K562 (cell line): ENCODE results near the gene KLHL22. TPM values are rescaled to one million over a fixed set of nuclear protein-coding genes. Genes with fewer than 3 reads are reported as not detected.

ENCODE experiments used
- ATF7 ChIP-seq: fragments of 450-650 bp; IDR thresholded peaks from 2 replicates; pipeline ENCODE4 v1.7.1; 2014; ENCODE audit warnings: mild to moderate bottlenecking, moderate library complexity
- E2F3 ChIP-seq: fragments of 250-450 bp; sonication (Bioruptor Pico); IDR thresholded peaks from 2 replicates; pipeline ENCODE4 v1.4.0; 2020; ENCODE audit warnings: mild to moderate bottlenecking
- EGR1 ChIP-seq: fragments of 450-650 bp; conservative IDR thresholded peaks from 2 replicates; pipeline ENCODE4 v1.6.1; 2017; ENCODE audit warnings: mild to moderate bottlenecking
- GATAD2B ChIP-seq: fragments of 450-650 bp; IDR thresholded peaks from 2 replicates; pipeline ENCODE4 v1.6.1; 2017; ENCODE audit warnings: mild to moderate bottlenecking, borderline replicate concordance
- HDAC6 ChIP-seq: IDR thresholded peaks from 2 replicates; pipeline ENCODE4 v1.6.1; 2012; ENCODE audit warnings: low read depth, mild to moderate bottlenecking, control low read depth, inconsistent platforms, low read length, moderate library complexity
- HIVEP1 ChIP-seq: fragments of 250-450 bp; sonication (Bioruptor Pico); IDR thresholded peaks from 2 replicates; pipeline ENCODE4 v1.4.0; 2020; ENCODE audit warnings: mild to moderate bottlenecking
- MCM7 ChIP-seq, 2 experiments: fragments of 450-650 bp; IDR thresholded peaks; 2 replicates each; pipeline ENCODE4 v1.6.1; 2016 to 2018
- MNT ChIP-seq, 2 experiments: fragments of 450-650 bp; conservative IDR thresholded peaks; 2 replicates each; pipeline ENCODE4 v1.6.1; 2017; ENCODE audit warnings: mild to moderate bottlenecking in 2 of 2, moderate library complexity in 2 of 2
- NFIC ChIP-seq: fragments of 450-650 bp; IDR thresholded peaks from 2 replicates; pipeline ENCODE4 v1.6.1; 2017; ENCODE audit warnings: mild to moderate bottlenecking, inconsistent platforms
- RBFOX2 ChIP-seq: fragments of 200-400 bp; formaldehyde crosslinking; IDR thresholded peaks from 2 replicates; pipeline ENCODE4 v1.6.1; 2017; ENCODE audit warnings: low read depth, mild to moderate bottlenecking, low read length, moderate library complexity
- RNF219 ChIP-seq: fragments of 250-450 bp; sonication (Bioruptor Pico); IDR thresholded peaks from 2 replicates; pipeline ENCODE4 v1.5.0; 2022; ENCODE audit warnings: mild to moderate bottlenecking
- SIRT6 ChIP-seq: IDR thresholded peaks from one replicate; pipeline ENCODE4 v1.6.1; 2012; ENCODE audit warnings: low read depth, mild to moderate bottlenecking, control low read depth, inconsistent platforms, low read length, moderate library complexity
- ZBTB33 ChIP-seq: sonication (generic); formaldehyde crosslinking; IDR thresholded peaks from 2 replicates; pipeline ENCODE4 v1.8.1; 2023; ENCODE audit warnings: mild to moderate bottlenecking, missing genetic modification reagents
- ZNF280B ChIP-seq: fragments of 250-450 bp; sonication (Bioruptor Pico); IDR thresholded peaks from 2 replicates; pipeline ENCODE4 v1.5.1; 2021; ENCODE audit warnings: mild to moderate bottlenecking
- ZNF398 ChIP-seq: fragments of 250-450 bp; sonication (Bioruptor Pico); IDR thresholded peaks from 2 replicates; pipeline ENCODE4 v1.8.0; 2021; ENCODE audit warnings: moderate library complexity, mild to moderate bottlenecking, inconsistent platforms
- ZNF584 ChIP-seq: fragments of 200-800 bp; sonication (Bioruptor generic); IDR thresholded peaks from 2 replicates; pipeline ENCODE4 v1.6.1; 2016; ENCODE audit warnings: low read depth, mild to moderate bottlenecking, missing genetic modification characterization, missing compliant biosample characterization
- ZNF764 ChIP-seq: fragments of 250-450 bp; sonication (Bioruptor Pico); IDR thresholded peaks from 2 replicates; pipeline ENCODE4 v1.4.0; 2020; ENCODE audit warnings: low read depth, mild to moderate bottlenecking, moderate library complexity
- polyA plus RNA-seq, 8 experiments: library from polyadenylated mRNA; depleted of rRNA in 4 of 8; stranded (reverse) in 5 of 8; unstranded in 3 of 8; fragments of >200 nt; fragmentation: Nextera tagmentation in 2 of 8; fragmentation: Illumina TruSeq in 1 of 8; extraction: Ambion mirVana in 2 of 8; extraction: Trizol in 1 of 8; gene quantifications; 2 replicates each; pipeline versions ENCODE4 v1.2.1 to v1.2.3, GENCODE V29; 2011 to 2014; ENCODE audit warnings: inconsistent platforms in 1 of 8, missing spikeins in 1 of 8
- total RNA-seq, 7 experiments: library from RNA; depleted of rRNA in 6 of 7; stranded (reverse); fragments of >200 nt in 6 of 7; fragmentation: Illumina TruSeq in 2 of 7; extraction: Trizol in 2 of 7; gene quantifications; 2 replicates each; pipeline versions ENCODE4 v1.2.1 to v1.2.3, GENCODE V29; 2011 to 2021; ENCODE audit warnings: low replicate concordance in 1 of 7

The KLHL22 gene
- total and polyA plus RNA-seq, 9 of the 15 experiments (the other 6 are each of a cell fraction or from before 2014, with no cell fraction given): 1.3 to 25.6 (median 15.2) TPM

GRCh38 chr22:20509344-20510047, 13.9 kb upstream of the KLHL22 start (continued):
- TF ChIP-seq ZNF398 (CRISPR knock-in tag): no peak
- no peak for TF ChIP-seq MNT (conservative IDR thresholded peaks at IDR 0.05)
- TF ChIP-seq MCM7 (IDR thresholded peaks at IDR 0.05): no peak
- TF ChIP-seq ATF7: no peak
- no peak for TF ChIP-seq ZNF764 (CRISPR knock-in tag)
- no peak for TF ChIP-seq HDAC6
- peak; percentile 60 for TF ChIP-seq RBFOX2
- TF ChIP-seq GATAD2B: no peak
- peak; percentile 87 for TF ChIP-seq ZBTB33 (CRISPR knock-in tag)
- TF ChIP-seq ZNF584: no peak
- TF ChIP-seq E2F3: no peak
- no peak for TF ChIP-seq SIRT6
- no peak for TF ChIP-seq HIVEP1 (CRISPR knock-in tag)
- peak; percentile 66; the same call in 1 of the 2 replicates for TF ChIP-seq RNF219 (CRISPR knock-in tag)
- TF ChIP-seq EGR1: no peak
- TF ChIP-seq ZNF280B (CRISPR knock-in tag): no peak
- no peak for TF ChIP-seq NFIC
